ENCODE data around the gene C1QL1.

- TF ChIP-seq POLR2AphosphoS5 (IDR thresholded peaks at IDR 0.05; ENCODE audit: insufficient read depth, low read depth, low read length) (no peak), POLR2A (IDR thresholded peaks at IDR 0.05; ENCODE audit: low read depth, low read length) (no peak), EZH2 (IDR thresholded peaks at IDR 0.05; ENCODE audit: borderline replicate concordance, low read depth, low read length, severe bottlenecking) (no peak), CTCF (IDR thresholded peaks at IDR 0.05; ENCODE audit: extremely low read depth in 1 of 2, insufficient read depth in 1 of 2, low read depth in 1 of 2, low read length in 2 of 2) (no peak), MAX (IDR thresholded peaks at IDR 0.05; ENCODE audit: insufficient read depth, insufficient read length) (no peak), MYC (IDR thresholded peaks at IDR 0.05; ENCODE audit: low read depth, low read length) (no peak), GATA2 (IDR thresholded peaks at IDR 0.05; ENCODE audit: insufficient read depth, insufficient read length, low read depth, low read length) (no peak), FOS (IDR thresholded peaks at IDR 0.05; ENCODE audit: borderline replicate concordance, insufficient read depth, low read length) (no peak), JUN (IDR thresholded peaks at IDR 0.05; ENCODE audit: borderline replicate concordance, insufficient read depth, insufficient read length, low read depth) (no peak)
Observed at GRCh38 chr17:44940317-44940716, 27.8 kb downstream of the C1QL1 start.
